NCI-H1092 treated with DMSO at 0.1 percent for 48 hours (cell line): Measurements from ENCODE around the gene CLEC6A.
"Not testable (repeated sequence)": the region's sequence is repeated elsewhere in the genome, so short reads cannot be mapped to it uniquely, and the experiment has no call there.

ENCODE experiments used
- DNase-seq: peaks from one replicate; lab custom pipeline; 2025; lab: John Stamatoyannopoulos, UW

The CLEC6A gene

DNA sequence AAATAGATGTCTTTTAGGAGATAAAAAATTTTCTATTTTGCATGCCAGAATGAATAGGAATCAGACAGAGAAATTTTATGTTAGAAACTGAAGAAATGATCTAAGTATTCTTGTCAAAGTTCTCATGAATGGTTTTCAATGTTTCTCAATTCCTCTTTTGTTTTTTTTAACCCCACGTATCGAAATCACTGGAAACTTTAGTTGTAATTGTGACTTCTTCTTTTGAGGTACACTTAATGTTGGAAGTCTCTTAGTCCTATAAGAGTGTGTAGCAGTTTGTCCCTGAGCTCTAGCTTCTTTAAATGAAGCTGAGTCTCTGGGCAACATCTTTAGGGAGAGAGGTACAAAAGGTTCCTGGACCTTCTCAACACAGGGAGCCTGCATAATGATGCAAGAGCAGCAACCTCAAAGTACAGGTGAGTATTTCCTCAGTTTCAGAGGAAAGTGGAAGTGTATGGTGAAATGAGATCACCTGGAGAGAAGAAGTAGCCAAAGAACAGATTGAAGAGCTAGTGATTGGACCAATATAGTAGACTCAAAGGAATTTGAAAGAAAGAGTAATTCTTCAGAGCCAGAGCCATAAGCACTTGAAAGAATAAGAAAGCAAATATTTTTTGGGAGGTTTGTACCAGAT lies at the start of gene CLEC6A:
Gene CLEC6A, plus strand, starts transcription at position 236 of the 634 bp plus-strand sequence. Its CDS starts 150 bp downstream, at position 386.
- DNase-seq: no peak

DNA sequence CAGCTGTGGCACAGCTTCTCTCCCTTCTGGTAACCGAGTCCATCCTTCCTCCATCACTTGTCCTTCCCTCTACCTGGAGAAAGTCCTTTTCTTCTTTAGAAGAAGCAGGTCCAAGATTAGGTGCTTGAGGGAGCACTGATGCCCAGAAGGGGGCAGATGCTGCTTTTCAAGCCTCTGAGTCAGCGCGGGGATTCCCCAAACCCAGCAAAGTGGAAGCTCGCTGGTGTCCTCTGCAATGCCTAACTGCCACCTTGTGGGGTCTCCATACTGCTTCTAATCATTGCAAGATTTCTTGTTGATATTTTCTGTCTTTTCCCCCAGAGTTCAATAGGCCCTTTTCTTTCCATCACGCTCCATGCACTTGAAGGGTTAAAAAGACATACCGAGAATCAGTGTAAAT lies 36.2 kb upstream of the CLEC6A start:
- not testable (repeated sequence) for DNase-seq

DNA sequence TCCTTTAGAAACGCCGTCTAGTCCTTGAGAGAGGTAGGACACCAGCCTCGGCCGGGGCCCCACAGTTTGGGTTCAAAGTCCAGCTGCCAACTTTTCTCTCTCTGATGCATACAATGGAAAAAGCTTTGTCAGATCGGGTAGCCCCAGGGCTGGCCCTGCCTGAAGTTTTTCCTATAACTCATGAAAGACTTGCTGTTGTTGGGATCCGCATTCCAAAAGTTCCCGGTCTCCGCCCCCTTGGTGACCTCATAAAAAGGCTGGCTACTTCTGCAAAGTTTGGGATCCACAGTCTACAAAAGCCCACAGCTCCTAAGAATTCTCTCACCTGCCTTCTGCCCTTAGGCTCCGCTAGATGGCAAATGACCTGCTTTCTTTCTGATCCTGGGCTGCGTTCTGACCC lies 35.3 kb upstream of the CLEC6A start:
- DNase-seq: no peak

DNA sequence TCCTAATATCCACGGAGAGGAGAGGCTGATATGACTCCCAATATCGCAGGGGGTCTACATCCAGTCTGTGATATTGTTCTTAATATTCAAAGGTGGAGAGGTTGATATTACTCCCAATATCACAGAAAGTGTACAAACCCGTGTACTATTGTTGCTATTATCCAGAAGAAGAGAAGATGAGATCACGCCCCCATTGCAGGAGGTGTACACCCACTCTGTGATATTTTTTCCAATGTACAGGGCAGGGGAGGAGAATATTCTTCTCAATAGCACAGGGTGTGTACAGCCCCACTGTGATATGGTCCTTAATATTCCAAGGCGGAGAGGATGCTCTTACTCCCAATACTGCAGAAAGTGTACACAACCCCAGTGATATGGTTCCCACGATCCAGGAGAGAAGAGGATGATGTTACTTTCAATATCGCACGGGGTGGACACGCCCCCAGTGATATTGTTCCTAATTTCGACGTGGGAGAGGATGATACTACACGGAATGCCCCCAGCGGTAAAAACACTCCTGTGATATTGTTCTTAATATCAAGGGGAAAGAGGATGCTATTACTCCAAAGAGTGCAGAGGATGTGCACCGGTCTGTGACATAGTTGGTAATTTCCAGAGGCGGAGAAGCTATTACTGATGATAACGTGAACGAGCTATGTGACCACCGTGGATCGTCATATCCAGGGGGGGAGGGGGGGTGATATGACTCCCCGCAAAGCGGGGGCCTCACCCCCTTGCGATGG lies 11.1 kb upstream of the CLEC6A start:
- not testable (repeated sequence) for DNase-seq

DNA sequence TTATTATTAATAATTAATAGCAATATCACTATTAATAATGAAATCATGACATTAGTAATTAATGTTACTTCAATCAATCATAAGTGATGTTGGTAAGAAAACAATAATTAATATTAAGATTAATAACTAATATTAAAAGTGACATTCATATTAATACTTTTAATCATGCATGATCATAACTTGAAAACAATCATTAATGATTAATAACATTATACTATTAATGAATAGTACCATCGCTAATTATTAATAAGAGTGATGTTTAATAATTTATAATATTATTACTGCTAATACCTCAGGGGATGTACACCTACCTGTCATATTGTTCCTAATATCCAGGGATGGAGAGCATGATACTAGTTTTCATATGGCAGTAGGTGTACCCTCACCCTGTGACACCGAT lies 10.0 kb upstream of the CLEC6A start:
- DNase-seq: no peak

GRCh38 chr12:8446642-8447547 lies 8.9 kb upstream of the CLEC6A start:
- no peak for DNase-seq

DNA sequence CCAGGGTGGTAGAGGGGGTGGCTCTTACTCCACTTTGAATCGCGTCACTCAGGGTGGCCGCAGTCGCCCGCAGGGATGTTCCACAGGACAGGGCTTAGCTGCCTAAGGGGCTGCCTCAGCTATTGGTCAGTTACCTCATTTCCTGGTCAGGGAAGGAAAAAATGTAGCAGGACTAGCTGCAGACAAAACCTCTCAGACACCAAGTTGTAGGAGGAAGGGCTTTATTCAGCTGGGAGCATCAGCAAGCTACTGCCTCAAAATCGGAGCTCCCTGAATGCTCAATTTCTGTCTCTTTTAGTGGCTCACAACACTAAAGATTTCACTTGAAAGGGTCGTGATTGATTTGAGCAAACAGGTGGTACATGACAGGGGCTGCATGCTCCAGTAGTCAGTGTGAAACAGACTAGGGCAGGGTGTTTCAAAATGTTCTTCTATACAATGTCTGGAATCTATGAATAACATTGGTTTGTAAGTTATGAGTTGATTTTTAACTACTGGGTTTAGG lies 6.4 kb upstream of the CLEC6A start:
- no peak for DNase-seq

DNA sequence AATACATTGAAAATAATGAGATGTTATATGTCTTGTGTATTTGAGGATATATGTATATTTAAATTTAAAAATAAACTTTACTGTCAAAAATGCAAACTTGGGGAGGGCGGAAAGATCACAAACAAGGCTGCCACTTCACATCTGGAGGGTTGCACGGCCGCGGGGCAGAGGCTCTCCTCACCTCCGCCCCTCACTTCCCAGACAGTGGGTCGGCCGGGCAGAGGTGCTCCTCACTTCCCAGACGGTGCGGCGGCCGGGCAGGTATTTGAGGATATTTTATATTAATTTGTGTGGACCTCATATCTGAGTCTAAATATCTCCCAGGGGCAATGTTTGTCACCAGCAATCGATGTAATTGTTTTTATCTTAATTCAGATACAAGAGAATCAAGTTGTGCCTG lies 3.7 kb upstream of the CLEC6A start:
- no peak for DNase-seq

- no peak for DNase-seq
These were observed 2.7 kb upstream of the CLEC6A start for GRCh38 chr12:8453021-8453513.

DNA sequence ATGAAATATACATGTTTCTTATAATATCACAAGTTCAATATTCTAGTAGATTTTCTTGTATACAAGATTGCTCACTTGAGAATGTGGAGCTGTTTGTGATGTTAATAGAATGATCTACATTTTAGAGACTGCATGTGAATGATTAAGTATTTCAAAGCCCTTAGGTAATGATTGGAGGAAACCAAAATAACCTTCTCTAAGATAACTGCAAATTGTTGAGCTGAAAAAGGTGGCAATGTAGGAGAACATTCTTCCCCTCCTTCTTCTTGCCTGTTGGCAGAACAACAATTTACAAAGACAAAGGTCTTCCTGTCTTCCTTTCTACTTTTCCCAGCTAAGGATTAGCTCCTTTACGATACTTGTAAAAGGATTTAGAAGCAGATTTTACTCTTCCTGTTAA lies 2.0 kb upstream of the CLEC6A start:
- no peak for DNase-seq

- DNase-seq: no peak
These were observed 491 bp upstream of the CLEC6A start for GRCh38 chr12:8455271-8455670.

- DNase-seq: no peak
These were observed 5.7 kb downstream of the CLEC6A start for GRCh38 chr12:8461426-8461825.

- no peak for DNase-seq
These were observed 9.7 kb downstream of the CLEC6A start for GRCh38 chr12:8465301-8465996.

DNA sequence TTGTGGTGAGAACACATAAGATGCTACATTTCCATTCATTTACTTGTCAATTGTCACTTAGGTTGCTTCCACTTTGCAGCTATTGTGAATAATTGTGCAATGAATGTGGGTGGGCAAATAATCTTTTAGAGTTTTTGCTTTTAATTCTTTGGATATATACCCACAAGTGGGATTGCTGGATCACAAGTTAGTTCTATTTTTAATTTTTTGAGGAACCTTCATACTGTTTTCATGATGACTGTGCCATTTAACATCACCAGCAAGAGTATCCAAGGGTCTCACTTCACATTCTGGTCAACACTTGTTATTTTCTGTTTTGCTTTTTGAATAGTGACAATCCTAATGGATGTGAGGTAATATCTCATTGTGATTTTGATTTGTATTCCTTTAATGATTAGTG lies 10.5 kb downstream of the CLEC6A start:
- no peak for DNase-seq

- no peak for DNase-seq
These were observed 15.3 kb downstream of the CLEC6A start for GRCh38 chr12:8471090-8471489.

GRCh38 chr12:8475508-8476203 lies 19.9 kb downstream of the CLEC6A start:
- no peak for DNase-seq

DNA sequence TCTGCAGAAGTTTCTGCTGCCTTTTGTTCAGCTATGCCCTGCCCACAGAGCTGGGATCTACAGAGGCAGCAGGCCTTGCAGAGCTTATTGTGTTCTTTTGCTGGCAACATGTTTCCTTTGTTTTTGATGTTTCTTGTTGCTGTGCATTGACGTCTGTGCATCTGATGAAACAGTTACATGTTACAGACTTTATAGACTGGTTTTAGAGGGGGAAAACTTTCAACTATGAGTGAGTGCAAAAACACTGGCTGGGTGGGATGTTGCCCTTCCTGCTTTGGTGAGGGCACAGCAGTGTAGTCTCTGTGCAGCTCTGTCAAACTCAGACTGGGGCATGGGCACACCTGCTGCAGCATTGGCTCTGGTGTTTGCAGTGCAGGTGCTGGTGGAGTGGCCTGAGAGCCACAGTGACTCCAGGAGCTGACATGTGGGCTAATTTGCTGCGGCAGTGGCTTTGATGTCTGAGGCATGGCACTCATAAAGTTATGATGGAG lies 26.9 kb downstream of the CLEC6A start:
- no peak for DNase-seq

GRCh38 chr12:8483079-8483478 lies 27.3 kb downstream of the CLEC6A start:
- no peak for DNase-seq

GRCh38 chr12:8491646-8492530 lies 36.1 kb downstream of the CLEC6A start:
- DNase-seq: no peak

GRCh38 chr12:8493084-8493483 lies 37.3 kb downstream of the CLEC6A start:
- no peak for DNase-seq
